Iris pigment epithelial cell (primary cell): ENCODE results near the gene PPP1R9B.

Experiments used
- DNase-seq: peaks from one replicate; pipeline ENCODE4 v3.0.0-alpha.2; 2011; ENCODE audit warnings: low read depth

The PPP1R9B gene

GRCh38 chr17:50105811-50106210 is 44.7 kb downstream of the PPP1R9B start:
- no peak for DNase-seq

GRCh38 chr17:50103941-50104340 is 46.5 kb downstream of the PPP1R9B start:
- no peak for DNase-seq

DNA sequence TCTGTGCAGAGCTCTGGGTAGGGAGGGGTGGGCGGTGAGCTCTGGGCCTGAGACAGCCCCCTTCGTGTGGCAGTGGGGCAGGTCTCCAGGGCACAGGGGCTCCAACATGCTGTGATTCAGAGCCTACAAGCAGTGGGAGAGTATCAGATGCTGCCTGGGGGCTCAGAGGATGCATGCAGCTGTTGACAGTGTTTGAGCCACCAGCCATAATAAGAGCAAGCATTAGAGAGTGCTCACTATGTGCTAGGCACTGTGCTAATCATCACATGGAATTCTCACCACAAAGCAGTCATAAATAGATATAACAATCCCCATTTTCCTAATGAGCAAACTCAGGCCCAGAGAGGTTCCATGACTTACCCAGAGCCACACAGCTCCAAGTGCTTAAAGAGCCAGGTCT is 47.2 kb downstream of the PPP1R9B start:
- DNase-seq, result no peak

DNA sequence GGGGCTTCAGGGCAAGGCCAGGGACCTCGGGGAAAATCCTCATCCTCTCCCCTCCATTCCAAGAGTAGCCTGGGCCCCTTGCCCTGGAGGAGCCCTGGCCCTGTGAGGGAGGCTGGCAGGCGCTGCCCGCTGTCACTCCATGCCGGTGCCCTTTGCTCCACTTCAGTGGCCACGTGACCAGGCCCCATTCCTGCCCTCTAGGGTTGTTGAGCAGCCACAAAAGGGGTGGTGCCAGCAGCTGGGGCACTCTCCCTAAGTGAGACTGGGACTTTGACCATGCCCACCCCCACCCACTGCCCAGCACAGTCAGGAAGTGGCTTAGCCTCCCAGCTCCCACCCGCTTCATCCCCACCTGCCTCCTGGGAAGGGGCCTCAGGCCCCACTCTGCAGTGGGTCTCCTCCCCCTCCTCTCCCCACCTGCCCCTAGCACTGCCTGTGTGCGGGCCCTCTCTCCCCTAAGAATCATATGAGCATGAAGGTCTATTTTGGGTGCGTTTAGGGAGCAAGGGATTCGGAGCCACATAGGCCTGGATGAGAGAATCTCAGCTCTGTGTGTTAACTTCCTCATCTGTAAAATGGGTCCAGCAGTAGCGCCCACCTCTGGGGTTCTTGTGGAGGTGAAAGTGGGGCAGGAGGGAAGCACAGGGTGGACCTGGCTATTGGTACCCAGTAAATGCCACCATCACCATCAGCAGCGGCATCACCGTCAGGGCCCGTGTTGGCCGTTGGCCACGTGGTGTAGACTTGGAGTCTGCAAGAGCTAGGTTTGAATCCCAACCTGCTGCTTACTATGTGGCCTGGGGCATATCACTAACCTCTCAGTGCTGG is 48.1 kb downstream of the PPP1R9B start:
- no peak for DNase-seq

DNA sequence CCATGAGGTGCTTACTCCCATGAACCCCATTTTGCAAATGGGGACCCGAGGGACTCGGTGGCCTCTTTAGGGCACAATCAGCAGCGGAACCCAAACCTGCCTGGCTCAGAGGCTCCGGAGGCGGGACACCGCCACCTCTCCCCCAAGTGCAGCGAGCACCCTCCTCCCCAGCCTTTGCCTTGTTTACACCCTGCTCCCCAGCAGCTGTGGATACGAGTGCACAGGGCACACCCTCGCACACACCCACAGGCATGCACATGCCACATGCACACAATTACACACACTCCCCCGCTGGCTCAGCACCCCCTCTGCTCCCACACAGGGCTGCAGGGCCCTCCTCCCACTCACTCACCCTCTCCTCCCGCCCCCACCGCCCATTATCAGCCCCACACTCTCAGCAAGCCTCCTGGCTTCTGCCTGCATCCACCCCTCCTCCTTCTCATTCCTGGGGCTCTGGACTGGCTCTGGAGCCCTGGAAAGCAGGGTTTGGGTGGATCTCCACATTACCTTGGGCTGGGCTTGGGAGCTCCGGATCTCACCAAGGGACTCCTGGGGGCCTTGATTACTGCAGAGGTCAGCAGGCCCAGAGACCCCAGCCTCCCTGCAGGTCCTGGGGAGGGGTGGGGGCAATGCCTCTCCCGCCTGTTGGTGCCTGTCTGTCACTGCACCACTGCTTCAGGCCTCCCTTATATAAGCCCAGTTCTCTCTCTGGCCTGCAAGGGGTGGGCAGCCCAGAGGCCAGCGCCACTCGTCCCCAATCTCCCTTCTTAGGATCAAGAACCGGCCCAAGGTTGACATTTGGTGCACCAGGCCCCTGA is 48.9 kb downstream of the PPP1R9B start:
- no peak for DNase-seq

DNA sequence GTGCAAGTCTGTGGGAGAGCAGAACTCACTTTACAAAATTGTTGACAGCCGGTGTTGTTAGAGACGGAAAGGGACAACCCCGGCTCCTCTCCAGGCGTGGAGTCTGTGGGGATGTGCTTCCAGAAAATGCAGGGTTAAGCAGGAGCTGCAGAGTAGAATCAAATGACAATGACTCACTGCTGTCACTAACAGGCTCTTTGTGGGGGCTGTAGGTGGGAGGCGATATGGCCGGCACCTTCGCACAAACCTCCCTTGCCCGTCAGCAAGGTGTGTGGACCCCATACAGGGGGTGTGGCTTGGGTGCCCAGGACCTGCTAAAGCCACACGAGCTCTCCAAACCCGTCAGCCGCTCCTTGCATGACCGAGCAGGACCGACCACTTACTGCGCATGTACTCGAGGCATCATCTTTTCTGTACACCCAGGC is 49.5 kb downstream of the PPP1R9B start:
- no peak for DNase-seq

DNA sequence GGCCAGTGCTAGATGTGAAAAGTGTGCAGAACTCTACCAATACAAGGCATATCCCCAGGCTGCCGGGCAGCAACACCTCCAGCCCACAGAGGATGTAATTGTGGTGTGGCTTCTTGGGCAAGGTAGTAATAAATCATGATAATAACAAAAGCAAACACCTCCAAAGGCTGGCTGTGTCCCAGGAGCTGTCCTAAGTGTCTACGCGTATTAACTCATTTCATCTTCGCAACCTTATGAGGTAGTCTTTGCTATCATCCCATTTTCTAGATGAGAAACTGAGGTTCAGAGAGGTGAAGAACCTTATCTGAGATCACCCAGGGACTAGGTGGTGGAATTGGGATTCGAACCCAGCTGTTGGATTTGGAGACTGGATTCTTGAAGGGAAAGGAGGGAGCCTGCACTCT is 50.0 kb downstream of the PPP1R9B start:
- DNase-seq, result no peak

GRCh38 chr17:50099003-50099402 is 51.5 kb downstream of the PPP1R9B start:
- DNase-seq, result no peak

GRCh38 chr17:50098583-50098982 is 51.9 kb downstream of the PPP1R9B start:
- DNase-seq, result no peak

DNA sequence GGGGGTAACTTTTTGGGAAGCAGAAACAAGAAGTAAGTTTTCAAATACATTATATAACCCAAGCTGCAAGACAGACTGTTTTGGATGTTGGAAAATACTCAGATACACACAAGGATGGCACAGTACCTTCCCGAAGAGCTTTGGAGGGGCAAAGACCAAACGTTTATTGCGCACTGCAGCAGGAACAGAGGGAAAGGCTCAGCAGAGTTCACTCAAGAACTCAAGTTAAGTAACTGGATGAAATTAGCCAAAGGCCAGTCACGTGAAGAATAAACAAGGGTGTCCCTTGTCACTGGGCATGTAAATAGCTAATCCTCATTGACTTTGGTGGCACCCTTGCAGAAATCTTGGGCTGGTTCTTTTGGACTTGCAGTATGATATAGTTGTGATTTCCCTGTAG is 52.6 kb downstream of the PPP1R9B start:
- DNase-seq, result no peak

- DNase-seq, result no peak
These were observed 53.0 kb downstream of the PPP1R9B start for GRCh38 chr17:50097455-50097854.

DNA sequence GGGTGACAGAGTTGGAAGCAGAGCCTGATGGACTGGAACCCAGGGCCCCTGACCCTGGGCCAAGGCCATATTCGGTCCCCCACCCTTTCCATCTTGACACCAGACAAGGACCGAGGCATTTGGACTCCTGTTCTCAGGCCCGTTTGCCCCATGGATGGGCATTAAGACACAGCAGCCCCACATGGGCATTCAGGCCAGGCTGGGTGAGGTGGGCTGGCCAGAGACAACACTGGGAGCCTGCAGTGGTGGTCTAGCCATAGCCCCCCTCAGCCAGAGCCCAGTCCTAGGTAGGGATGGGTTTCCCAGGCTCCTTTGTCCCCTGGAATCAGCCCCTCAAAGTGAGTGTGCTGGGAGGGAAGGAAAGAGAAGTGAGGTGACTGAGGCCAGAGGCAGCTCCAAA is 53.7 kb downstream of the PPP1R9B start:
- DNase-seq, result no peak

GRCh38 chr17:50096092-50096491 is 54.4 kb downstream of the PPP1R9B start:
- no peak for DNase-seq

- no peak for DNase-seq
These were observed 54.8 kb downstream of the PPP1R9B start for GRCh38 chr17:50095626-50096037.

- peak; percentile 97 for DNase-seq
These were observed 55.5 kb downstream of the PPP1R9B start, which contains the start of gene PDK2 for GRCh38 chr17:50094753-50095619. Gene PDK2, plus strand, starts transcription at chr17:50095351. Its CDS starts 85 bp downstream, at chr17:50095436.

- peak; percentile 78 for DNase-seq
These were observed 56.2 kb downstream of the PPP1R9B start for GRCh38 chr17:50094243-50094752.

DNA sequence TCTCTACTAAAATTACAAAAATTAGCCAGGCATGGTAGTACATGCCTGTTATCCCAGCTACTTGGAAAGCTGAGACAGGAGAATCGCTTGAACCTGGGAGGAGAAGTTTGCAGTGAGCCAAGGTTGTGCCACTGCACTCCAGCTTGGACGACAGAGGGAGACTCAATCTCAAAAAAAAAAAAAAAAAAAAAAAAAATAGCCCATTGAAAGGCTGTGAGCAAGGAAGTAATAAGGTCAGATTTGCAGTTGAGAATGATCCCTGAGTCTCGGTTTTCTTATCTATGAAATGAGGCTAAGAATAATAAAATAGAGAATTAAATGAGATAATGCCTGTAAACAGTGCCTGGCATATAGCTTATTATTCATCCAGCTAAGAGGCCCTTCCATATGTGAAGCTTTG is 56.7 kb downstream of the PPP1R9B start:
- no peak for DNase-seq

- no peak for DNase-seq
These were observed 57.2 kb downstream of the PPP1R9B start for GRCh38 chr17:50093246-50093645.

- no peak for DNase-seq
These were observed 58.6 kb downstream of the PPP1R9B start for GRCh38 chr17:50091918-50092285.

- DNase-seq, result no peak
These were observed 59.2 kb downstream of the PPP1R9B start for GRCh38 chr17:50090971-50091917.

GRCh38 chr17:50090071-50090470 is 60.4 kb downstream of the PPP1R9B start:
- DNase-seq, result no peak
